Measurements from ENCODE around the gene RAPGEF4.

- TF ChIP-seq GATA2 (IDR thresholded peaks at IDR 0.05; ENCODE audit: low read depth, low read length) (no peak), GATA3 (IDR thresholded peaks at IDR 0.05; ENCODE audit: low read depth, low read length) (no peak)
These were observed 264.2 kb downstream of the RAPGEF4 start for GRCh38 chr2:172999641-173000386.
